ENCODE results near the gene VPS37B. TPM values are rescaled to one million over a fixed set of nuclear protein-coding genes. Genes with fewer than 3 reads are reported as not detected.

Gene VPS37B
- total RNA-seq, 1 experiment from 2014 or later: 12.3 TPM

- no peak for TF ChIP-seq CTCF (conservative IDR thresholded peaks at IDR 0.05)
- H2AK5ac ChIP-seq (ENCODE audit: insufficient read length, low read length): no peak overlapping the region
- H2BK12ac ChIP-seq (ENCODE audit: insufficient read length, low read depth, low read length): no peak overlapping the region
- peaks cover 2% of the 10 kb centered on the region for H3K79me1 ChIP-seq (ENCODE audit: insufficient read depth, low read depth, low read length, poor library complexity, severe bottlenecking)
- H3K9me3 ChIP-seq (ENCODE audit: control insufficient read depth, low read depth, low read length): no peaks in the 10 kb centered on the region
- H3K56ac ChIP-seq (ENCODE audit: insufficient read length, low read depth, low read length): no peak overlapping the region
- H3K23ac ChIP-seq (ENCODE audit: insufficient read length, low read depth, low read length): no peak overlapping the region
- peak; percentile 77 for DNase-seq
- H4K20me1 ChIP-seq (ENCODE audit: control insufficient read depth, insufficient read depth, insufficient read length): no peaks in the 10 kb centered on the region
- no peak overlapping the region for H3K14ac ChIP-seq (ENCODE audit: insufficient read depth, low read length)
- Mint-ChIP-seq H3K4me1 (peaks cover 72 to 83% of the 10 kb centered on the region in 2 experiments), H3K4me3 (peak overlapping the region; percentile 2 to 69; a peak in 4 of 5 replicates), H3K27me3 (ENCODE audit: low read depth) (peaks cover 80% of the 10 kb centered on the region), H3K9me3 (peaks cover 0 to 6% of the 10 kb centered on the region in 2 experiments; a peak in 3 of 5 replicates), H3K27ac (peak overlapping the region; percentile 19 to 95 (median 83); a peak in 5 of 7 replicates), H3K36me3 (ENCODE audit: insufficient read depth in 1 of 3, low read depth in 3 of 3) (peaks cover 0 to 5% (median 0%) of the 10 kb centered on the region in 3 experiments; a peak in 2 of 7 replicates)
- no peak overlapping the region for H3K27ac ChIP-seq (ENCODE audit: insufficient read length, low read depth, low read length)
- H3K4me1 ChIP-seq (ENCODE audit: insufficient read depth, low read length): peaks cover 8% of the 10 kb centered on the region
- peak overlapping the region; percentile 68 for H3K4me2 ChIP-seq (ENCODE audit: insufficient read depth, insufficient read length, low read length)
- peak overlapping the region; percentile 75 for H3K18ac ChIP-seq (ENCODE audit: insufficient read length, low read depth, low read length)
- H2BK5ac ChIP-seq (ENCODE audit: insufficient read length, low read length): no peak overlapping the region
- no peak overlapping the region for H3K9ac ChIP-seq (ENCODE audit: extremely low read depth, insufficient read length, low read length)
- peaks cover 7% of the 10 kb centered on the region; the same call in 1 of the 2 replicates for H3K27me3 ChIP-seq (ENCODE audit: insufficient read depth, low read length)
- no peak overlapping the region for H4K91ac ChIP-seq (ENCODE audit: insufficient read length, low read depth, low read length)
- H4K5ac ChIP-seq (ENCODE audit: insufficient read length, low read depth, low read length): no peak overlapping the region
- H3K23me2 ChIP-seq (ENCODE audit: insufficient read length, low read depth, low read length, poor library complexity, severe bottlenecking): peaks cover 7% of the 10 kb centered on the region
- no peak overlapping the region for H2AFZ ChIP-seq (ENCODE audit: low read length)
- H2BK15ac ChIP-seq (ENCODE audit: low read depth, low read length): no peak overlapping the region
- WGBS (ENCODE audit: extremely low coverage, insufficient read length, low lambda C conversion rate): no CpG with 5 or more reads among the region's 10 CpGs
- H3K4ac ChIP-seq (ENCODE audit: low read depth, low read length): no peak overlapping the region
- no peaks in the 10 kb centered on the region for H3K79me2 ChIP-seq (ENCODE audit: insufficient read depth, low read length)
- no peak overlapping the region for H3T11ph ChIP-seq (ENCODE audit: low read length)
- H2BK20ac ChIP-seq (ENCODE audit: low read depth, low read length, poor library complexity, severe bottlenecking): no peak overlapping the region
- no peak overlapping the region for H4K8ac ChIP-seq (replicated peaks; ENCODE audit: insufficient read length, low read depth, low read length)
- no peak overlapping the region for H2BK120ac ChIP-seq (ENCODE audit: low read depth, low read length, poor library complexity, severe bottlenecking)
These were observed 4.0 kb downstream of the VPS37B start for GRCh38 chr12:122891661-122892525.
